ENCODE measurements around the gene CRYBA4. TPM values are rescaled to one million over a fixed set of nuclear protein-coding genes. Genes with fewer than 3 reads are reported as not detected.

The CRYBA4 gene
- polyA plus RNA-seq, 1 of the 3 experiments (the other 2 are of a cell fraction) = not detected

DNA sequence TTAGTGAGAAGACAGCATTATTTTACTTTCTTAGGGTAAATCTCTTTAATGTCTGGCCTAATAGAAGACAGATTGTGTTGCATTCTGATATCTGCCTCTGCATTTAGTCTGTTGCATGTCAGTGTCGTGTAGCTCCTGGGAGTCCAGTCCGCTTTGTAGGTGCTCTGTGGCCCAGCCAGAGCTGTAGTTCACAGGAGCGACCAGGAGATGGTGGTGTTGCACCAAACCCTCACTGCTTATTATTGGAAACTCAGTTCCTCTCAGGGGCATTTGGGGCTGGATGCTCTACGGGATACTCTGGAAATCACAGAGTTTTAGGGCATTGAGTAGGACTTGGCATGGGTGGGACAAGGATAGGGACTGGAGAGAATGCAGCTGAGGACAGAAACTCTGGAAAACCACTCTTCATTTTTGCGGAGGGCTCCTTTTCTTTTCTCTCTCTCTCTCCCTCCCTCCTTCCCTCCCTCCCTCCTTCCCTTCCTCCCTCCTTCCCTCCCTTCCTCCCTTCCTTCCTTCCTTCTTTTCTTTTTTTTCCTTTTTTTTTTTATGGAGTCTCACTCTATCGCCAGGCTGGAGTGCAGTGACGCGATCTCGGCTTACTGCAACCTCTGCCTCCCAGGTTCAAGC, 57.4 kb downstream of the CRYBA4 start:
- Histone ChIP-seq H3K9me3 (no peaks in the 10 kb centered on the region), H3K36me3 (replicated peaks in 1 of 2; ENCODE audit: control insufficient read depth in 1 of 2, insufficient read depth in 2 of 2, low read length in 1 of 2) (peaks cover 6% of the 10 kb centered on the region in 2 experiments), H3K9ac (no peak overlapping the region), H3K27me3 (ENCODE audit: insufficient read depth) (no peaks in the 10 kb centered on the region), H3K4me2 (no peak overlapping the region), H3K79me2 (ENCODE audit: insufficient read depth) (peaks cover 23% of the 10 kb centered on the region), H3K27ac (ENCODE audit: low read depth in 2 of 2, low read length in 1 of 2) (peak overlapping the region in 1 of 2 experiments; percentile 14; a peak in 1 of 4 replicates), H4K20me1 (ENCODE audit: insufficient read depth) (no peaks in the 10 kb centered on the region), H3K4me3 (ENCODE audit: low read depth in 2 of 2, low read length in 1 of 2) (peak overlapping the region in 1 of 2 experiments; percentile 18; a peak in 1 of 4 replicates), H3K9me2 (no peaks in the 10 kb centered on the region), H2AFZ (ENCODE audit: low read depth) (no peak overlapping the region), H3K4me1 (ENCODE audit: control insufficient read depth in 1 of 2, insufficient read depth in 2 of 2, low read depth in 1 of 2, low read length in 1 of 2) (peaks cover 7 to 19% of the 10 kb centered on the region in 2 experiments; a peak in 3 of 4 replicates), H3F3A (replicated peaks; ENCODE audit: insufficient read depth) (no peaks in the 10 kb centered on the region)
- ChIA-PET POLR2A (interaction anchor here (0.6 kb wide), 1 partner anchor 21 kb away, joined by 3 read pairs; no protein-coding TSS in a partner anchor), CTCF (interaction anchor here (0.6 to 2.3 kb wide), 25 partner anchors 8 to 1338 kb away, joined by 3 to 10 read pairs (median 3); no protein-coding TSS in a partner anchor)
- TF ChIP-seq MXI1 (IDR thresholded peaks at IDR 0.05; ENCODE audit: low read depth, low read length) = peak; percentile 53; the same call in 1 of the 2 replicates
- no peak for TF ChIP-seq TEAD4 (IDR thresholded peaks at IDR 0.05; ENCODE audit: borderline replicate concordance, insufficient read depth)
- TF ChIP-seq SIN3A (IDR thresholded peaks at IDR 0.05; ENCODE audit: borderline replicate concordance, low read depth, low read length) = no peak
- peak; percentile 80 for TF ChIP-seq SMC3 (IDR thresholded peaks at IDR 0.05; ENCODE audit: low read depth, low read length)
- no peak for TF ChIP-seq FOXJ3 (CRISPR knock-in tag; IDR thresholded peaks at IDR 0.05)
- TF ChIP-seq, protein P1, sequence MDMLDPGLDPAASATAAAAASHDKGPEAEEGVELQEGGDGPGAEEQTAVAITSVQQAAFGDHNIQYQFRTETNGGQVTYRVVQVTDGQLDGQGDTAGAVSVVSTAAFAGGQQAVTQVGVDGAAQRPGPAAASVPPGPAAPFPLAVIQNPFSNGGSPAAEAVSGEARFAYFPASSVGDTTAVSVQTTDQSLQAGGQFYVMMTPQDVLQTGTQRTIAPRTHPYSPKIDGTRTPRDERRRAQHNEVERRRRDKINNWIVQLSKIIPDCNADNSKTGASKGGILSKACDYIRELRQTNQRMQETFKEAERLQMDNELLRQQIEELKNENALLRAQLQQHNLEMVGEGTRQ (IDR thresholded peaks at IDR 0.05; ENCODE audit: borderline replicate concordance, low read depth, low read length) = no peak
- TF ChIP-seq CHD2 (IDR thresholded peaks at IDR 0.05; ENCODE audit: low read length, partially characterized antibody) = peak; percentile 36
- no peak for TF ChIP-seq GABPA (IDR thresholded peaks at IDR 0.05; ENCODE audit: low read depth)
- TF ChIP-seq RCOR1 (IDR thresholded peaks at IDR 0.05; ENCODE audit: low read length) = peak; percentile 47; the same call in 1 of the 2 replicates
- TF ChIP-seq FOXM1 (IDR thresholded peaks at IDR 0.05; ENCODE audit: low read depth) = no peak
- TF ChIP-seq RAD21 (IDR thresholded peaks at IDR 0.05; ENCODE audit: low read length) = peak; percentile 90
- TF ChIP-seq TCF12 (IDR thresholded peaks at IDR 0.05) = no peak
- no peak for TF ChIP-seq NRF1 (IDR thresholded peaks at IDR 0.05; ENCODE audit: low read depth, low read length)
- TF ChIP-seq RFX5 (IDR thresholded peaks at IDR 0.05; ENCODE audit: low read length) = no peak
- TF ChIP-seq, protein P2, sequence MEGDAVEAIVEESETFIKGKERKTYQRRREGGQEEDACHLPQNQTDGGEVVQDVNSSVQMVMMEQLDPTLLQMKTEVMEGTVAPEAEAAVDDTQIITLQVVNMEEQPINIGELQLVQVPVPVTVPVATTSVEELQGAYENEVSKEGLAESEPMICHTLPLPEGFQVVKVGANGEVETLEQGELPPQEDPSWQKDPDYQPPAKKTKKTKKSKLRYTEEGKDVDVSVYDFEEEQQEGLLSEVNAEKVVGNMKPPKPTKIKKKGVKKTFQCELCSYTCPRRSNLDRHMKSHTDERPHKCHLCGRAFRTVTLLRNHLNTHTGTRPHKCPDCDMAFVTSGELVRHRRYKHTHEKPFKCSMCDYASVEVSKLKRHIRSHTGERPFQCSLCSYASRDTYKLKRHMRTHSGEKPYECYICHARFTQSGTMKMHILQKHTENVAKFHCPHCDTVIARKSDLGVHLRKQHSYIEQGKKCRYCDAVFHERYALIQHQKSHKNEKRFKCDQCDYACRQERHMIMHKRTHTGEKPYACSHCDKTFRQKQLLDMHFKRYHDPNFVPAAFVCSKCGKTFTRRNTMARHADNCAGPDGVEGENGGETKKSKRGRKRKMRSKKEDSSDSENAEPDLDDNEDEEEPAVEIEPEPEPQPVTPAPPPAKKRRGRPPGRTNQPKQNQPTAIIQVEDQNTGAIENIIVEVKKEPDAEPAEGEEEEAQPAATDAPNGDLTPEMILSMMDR (IDR thresholded peaks at IDR 0.05) = peak; percentile 94
- no peak for TF ChIP-seq NFIC (IDR thresholded peaks at IDR 0.05; ENCODE audit: borderline replicate concordance)
- TF ChIP-seq EP300 (IDR thresholded peaks at IDR 0.05; ENCODE audit: borderline replicate concordance in 1 of 2, low read depth in 1 of 2, low read length in 1 of 2) = 0 out of 4 replicates have a peak, but pooled peaks of 1 of the 2 experiments have one; percentile 30
- 53% methylated on average over 9 of the region's 9 CpGs for WGBS (ENCODE audit: low lambda C conversion rate)
- DNase-seq = peak; percentile 83

Small RNA genes within 50 kb of the gene (small RNA-seq; reads per million reads assigned to genes)
- gene RF01874 = 0 reads per million in 7 experiments

Other genes starting within 250 kb of the CRYBA4 start
- gene ASPHD2, start 192.7 kb upstream of the CRYBA4 start, polyA plus RNA-seq (2012; rRNA removed) = 2.1 and 2.2 TPM in 2 replicates
- gene HPS4, start 138.2 kb upstream of the CRYBA4 start, polyA plus RNA-seq (2012; rRNA removed) = 22.5 and 28.3 TPM in 2 replicates
- gene SRRD, start 138.1 kb upstream of the CRYBA4 start, polyA plus RNA-seq (2012; rRNA removed) = 12.9 and 18.0 TPM in 2 replicates
- gene TFIP11, start 109.5 kb upstream of the CRYBA4 start, polyA plus RNA-seq (2012; rRNA removed) = 32.8 and 37.5 TPM in 2 replicates
- 52.3 and 58.4 TPM in 2 replicates for gene TPST2, start 31.8 kb upstream of the CRYBA4 start, polyA plus RNA-seq (2012; rRNA removed)
- 0.05 TPM in 1 of 2 replicates, not detected in the other for gene CRYBB1, start 3.9 kb upstream of the CRYBA4 start, polyA plus RNA-seq (2012; rRNA removed)
- 5.4 and 10.4 TPM in 2 replicates for gene MIAT, start 35.6 kb downstream of the CRYBA4 start, polyA plus RNA-seq (2012; rRNA removed)